Measurements from ENCODE around the gene MCTP1. TPM values are rescaled to one million over a fixed set of nuclear protein-coding genes. Genes with fewer than 3 reads are reported as not detected.

Gene MCTP1
- total and polyA plus RNA-seq, 2 of the 13 experiments (the other 11 are each of a cell fraction or from before 2014, with no cell fraction given), result 0.15 to 0.48 TPM

GRCh38 chr5:95057615-95058014 lies 227.3 kb downstream of the MCTP1 start:
- H3K4me3 ChIP-seq (replicated peaks in 1 of 3; ENCODE audit: insufficient read depth in 1 of 3, low read depth in 2 of 3, low read length in 3 of 3), result no peak overlapping the region
- H3K9ac ChIP-seq (ENCODE audit: insufficient read depth, low read depth, low read length), result no peak overlapping the region
- FAIRE-seq, result no peak
- H3K79me2 ChIP-seq (ENCODE audit: insufficient read depth, low read length), result no peaks in the 10 kb centered on the region
- no peaks in the 10 kb centered on the region for H3K27me3 ChIP-seq (ENCODE audit: control insufficient read depth in 1 of 2, insufficient read depth in 2 of 2, low read length in 2 of 2)
- ChIA-PET POLR2A (no interaction called here), CTCF (ENCODE audit: low intra/inter-chr PET ratio, low total read pairs) (no interaction called here)
- TF ChIP-seq ZFP36 (IDR thresholded peaks at IDR 0.05; ENCODE audit: borderline replicate concordance, low read depth, low read length, partially characterized antibody) (no peak), ZBTB46 (CRISPR knock-in tag; IDR thresholded peaks at IDR 0.05; ENCODE audit: borderline replicate concordance) (no peak), ZBTB33 (CRISPR knock-in tag; IDR thresholded peaks at IDR 0.05) (no peak), ZBED4 (CRISPR knock-in tag; IDR thresholded peaks at IDR 0.05; ENCODE audit: borderline replicate concordance) (no peak), ZKSCAN1 (IDR thresholded peaks at IDR 0.05; ENCODE audit: low read length) (no peak), TMF1 (CRISPR knock-in tag; IDR thresholded peaks at IDR 0.05; ENCODE audit: low read depth) (no peak), ZNF891 (CRISPR knock-in tag; IDR thresholded peaks at IDR 0.05) (no peak)
- H3K4me1 ChIP-seq (ENCODE audit: insufficient read depth, low read length), result no peaks in the 10 kb centered on the region
- no peaks in the 10 kb centered on the region for H4K20me1 ChIP-seq (ENCODE audit: insufficient read depth, low read length)
- 68% methylated on average over 5 of the region's 5 CpGs for WGBS (ENCODE audit: low lambda C conversion rate)
- H2AFZ ChIP-seq (ENCODE audit: low read length), result no peak overlapping the region
- BruUV-seq (replicated peaks), result no TSS peak
- H3K9me3 ChIP-seq (ENCODE audit: low read length), result no peaks in the 10 kb centered on the region
- no peak overlapping the region for H3K27ac ChIP-seq (ENCODE audit: extremely low read length, insufficient read depth, low read length)
- H3K4me2 ChIP-seq (ENCODE audit: low read depth, low read length), result no peak overlapping the region
- no peak for ATAC-seq
- in situ Hi-C loops (cut with HindIII; ENCODE audit: extremely low pct_ligation_motif_present, low pct_unique_long_range_greater_than_20kb) (no loop called here), intact Hi-C loops (cut with micrococcal nuclease; ENCODE audit: unreplicated experiment) (no loop called here)
- no peak for DNase-seq (ENCODE audit: low spot score)
- H3K36me3 ChIP-seq (replicated peaks in 1 of 2; ENCODE audit: control insufficient read depth in 1 of 2, insufficient read depth in 2 of 2, low read length in 2 of 2), result no peaks in the 10 kb centered on the region
